HG03565 (cell line): Measurements from ENCODE around the gene CUBN.
"Not testable (repeated sequence)": the region's sequence is repeated elsewhere in the genome, so short reads cannot be mapped to it uniquely, and the experiment has no call there.

Source experiments
- ATAC-seq: cut with Tn5 transposase; IDR thresholded peaks from one replicate; pipeline ENCODE4 v1.9.1; 2021; ENCODE audit warnings: mild to moderate bottlenecking, moderate library complexity; ENCODE audit not compliant: unreplicated experiment

The CUBN gene

DNA sequence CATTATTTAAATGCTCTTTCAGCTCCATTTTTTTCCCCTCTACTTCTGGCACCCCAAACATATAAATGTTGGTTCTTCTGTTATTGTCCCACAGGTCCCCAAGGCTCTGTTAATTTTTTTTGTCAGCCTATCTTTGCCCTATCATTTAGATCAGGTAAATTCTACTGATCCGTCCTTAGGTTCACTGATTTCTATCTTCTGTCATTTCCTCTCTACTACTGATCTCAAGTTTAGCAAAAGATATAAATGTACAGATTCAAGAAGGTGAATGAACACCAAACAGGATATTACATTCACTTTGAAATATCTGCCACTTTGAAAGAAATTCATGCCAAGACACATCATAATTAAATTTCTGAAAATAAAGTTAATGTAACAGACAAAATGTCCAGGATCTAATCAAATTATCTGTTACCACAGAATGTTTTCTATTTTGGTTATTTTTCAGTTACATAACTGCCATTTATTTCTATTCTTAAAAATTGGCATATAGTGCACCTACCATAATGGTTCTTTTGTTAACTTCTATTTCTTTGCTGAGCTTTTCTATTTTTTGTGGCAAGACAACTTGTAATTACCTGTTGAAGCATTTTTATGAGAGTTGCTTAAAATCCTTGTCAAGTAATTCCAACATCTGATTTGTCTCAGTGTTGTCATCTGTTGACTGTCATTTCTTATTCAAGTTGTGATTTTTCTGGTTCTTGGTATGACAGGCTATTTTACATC is 12.1 kb upstream of the CUBN start:
- ATAC-seq = no peak

DNA sequence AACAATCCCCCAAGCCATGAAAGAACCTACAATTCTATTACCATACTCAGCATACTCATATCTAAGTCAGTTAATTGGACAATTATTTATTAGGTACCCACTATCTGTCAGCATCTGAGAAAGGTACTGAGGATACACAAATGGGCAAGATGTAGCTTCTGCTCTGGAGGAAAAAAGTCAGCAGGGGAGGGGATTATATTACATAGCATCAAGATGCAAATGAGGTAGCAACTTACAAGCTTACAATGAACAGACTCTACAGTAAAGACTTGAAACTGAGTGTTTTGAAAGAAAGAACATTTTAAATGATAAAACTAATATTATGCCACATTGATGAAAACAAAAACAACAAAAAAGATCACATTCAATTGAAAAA is 10.8 kb upstream of the CUBN start:
- no peak for ATAC-seq

DNA sequence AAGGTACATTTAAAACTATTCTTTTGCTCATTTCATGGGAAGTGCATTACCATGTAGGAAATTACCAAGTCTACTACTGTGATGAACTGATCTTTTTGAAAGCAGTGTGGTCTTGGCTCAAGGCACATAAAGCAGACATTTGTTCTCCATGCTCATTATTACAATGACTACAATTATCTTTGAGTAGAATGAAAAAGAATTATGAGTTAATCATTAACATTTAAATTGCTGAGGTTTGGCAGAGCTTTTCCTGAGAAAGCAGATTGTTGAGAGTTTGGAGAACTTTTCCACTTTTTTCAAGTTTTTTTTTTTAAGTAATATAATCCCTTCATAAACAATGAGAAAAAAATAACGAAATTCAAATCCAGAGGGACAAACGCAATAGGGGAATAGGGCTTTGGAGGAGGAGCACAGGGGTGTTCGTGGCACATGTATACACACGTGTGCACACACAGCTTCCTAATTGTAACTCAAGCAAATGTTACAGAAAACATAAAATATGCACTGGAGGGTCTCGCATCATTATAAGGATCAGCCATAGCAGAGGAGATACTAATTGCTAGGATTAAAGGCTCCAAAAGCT is 8.9 kb upstream of the CUBN start:
- no peak for ATAC-seq

DNA sequence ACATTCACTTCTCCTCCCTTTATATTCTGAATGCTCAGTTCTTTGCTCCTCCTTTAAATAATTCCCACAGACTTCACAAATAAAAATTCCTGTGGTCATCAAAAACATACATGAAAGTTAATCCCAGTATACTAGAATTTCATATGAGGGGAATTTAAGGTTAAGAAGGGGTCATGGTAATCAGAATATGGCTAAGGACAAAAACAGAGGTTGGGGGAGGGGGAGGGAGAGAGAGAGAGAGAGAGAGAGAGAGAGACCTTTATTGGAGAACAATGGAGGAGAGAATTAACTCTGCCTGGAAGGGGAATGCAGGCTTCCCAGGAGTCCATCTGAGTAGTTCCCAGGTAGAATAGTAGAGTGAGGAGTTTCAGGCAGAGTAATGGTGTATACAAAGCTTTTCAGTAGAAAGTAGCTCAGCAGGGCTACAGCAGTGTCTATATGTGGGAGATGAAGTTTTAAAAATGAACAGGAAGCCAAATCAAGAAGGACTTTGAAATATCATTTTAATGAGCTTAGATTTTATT is 5.2 kb upstream of the CUBN start:
- ATAC-seq = no peak

DNA sequence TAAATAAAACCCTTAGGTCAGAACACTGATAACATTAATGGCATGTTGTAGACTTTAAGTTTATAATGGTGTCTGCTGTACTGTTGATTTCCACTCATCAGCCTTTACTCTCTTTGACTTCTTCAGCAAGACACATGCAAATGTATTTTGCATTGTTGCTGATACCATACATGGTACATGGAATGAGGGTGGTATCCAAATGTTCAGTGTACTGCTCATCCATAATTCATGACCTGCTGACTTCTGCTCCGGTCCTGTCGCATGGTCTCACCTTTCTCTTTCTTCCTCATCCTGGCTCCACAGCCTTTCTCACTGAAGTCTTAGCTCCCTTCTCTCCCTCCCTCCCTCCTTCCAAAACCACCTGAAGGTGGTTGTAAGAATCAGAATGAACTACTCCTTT is 4.7 kb upstream of the CUBN start:
- no peak for ATAC-seq

DNA sequence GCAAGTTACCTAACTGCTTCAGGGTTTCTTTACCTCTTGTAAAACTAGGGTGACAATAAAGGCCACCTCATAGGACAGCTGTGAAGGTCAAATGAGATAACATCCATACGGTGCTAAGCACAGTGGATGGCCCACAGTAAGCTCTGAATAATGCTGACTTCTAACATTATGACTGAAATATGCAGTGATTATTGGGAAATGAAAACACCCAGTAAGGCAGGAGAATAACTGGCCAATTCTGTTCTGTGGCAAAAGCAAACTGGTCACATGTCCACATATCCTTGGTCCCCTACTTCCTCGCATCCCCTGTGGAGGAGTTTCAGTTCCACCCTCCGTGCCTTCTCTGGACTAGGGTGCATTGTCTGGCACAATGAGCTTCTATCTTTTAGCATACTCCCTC is 1.4 kb downstream of the CUBN start:
- no peak for ATAC-seq

DNA sequence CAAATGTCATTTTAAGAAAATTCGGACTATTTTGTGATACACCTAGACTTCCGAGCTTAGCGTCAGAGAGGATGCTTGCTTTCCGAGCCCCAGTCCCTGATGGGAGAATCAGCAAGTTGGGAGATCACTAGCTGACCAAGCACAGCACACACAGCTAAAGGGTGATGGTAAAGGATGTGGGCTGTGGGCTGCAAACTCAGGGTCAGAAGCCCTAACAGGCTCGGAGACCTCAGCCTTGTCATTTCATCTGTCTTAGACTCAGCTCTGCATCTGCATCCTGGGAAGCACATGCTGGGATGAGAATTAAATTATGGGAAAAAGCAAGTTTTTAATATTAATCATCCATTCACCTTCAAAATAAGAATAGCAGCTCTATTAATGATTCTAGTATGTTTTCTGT is 3.3 kb downstream of the CUBN start:
- no peak for ATAC-seq

DNA sequence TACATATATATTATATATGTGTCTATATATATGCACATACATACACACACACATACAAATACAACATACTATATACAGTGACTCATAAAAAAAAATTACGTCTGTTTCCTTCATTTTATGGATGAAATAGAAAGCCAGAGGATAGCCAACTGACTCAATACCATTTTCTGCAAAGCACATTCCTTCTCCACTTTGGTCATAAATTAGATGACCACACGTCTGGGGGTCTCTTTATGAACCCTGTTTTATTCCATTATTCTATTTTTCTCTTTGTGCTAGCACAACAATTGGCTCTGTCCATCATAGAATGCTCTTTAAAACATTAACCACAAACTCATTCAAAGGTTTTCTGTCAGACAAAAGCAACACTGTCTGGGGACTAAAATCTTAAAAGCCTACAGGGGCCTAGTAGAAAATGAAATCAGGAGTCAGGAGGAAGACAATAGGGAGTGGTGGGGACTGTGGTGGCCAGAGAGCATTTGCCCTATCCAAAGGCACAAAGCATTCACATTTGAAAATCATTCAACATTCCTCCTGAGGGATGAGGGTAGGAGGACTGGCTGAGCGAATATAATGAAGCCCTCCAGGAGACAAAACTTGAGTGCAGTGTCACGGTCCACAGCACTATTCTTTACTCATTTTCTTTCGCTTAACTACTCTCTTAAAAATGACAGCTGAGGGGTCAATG is 4.3 kb downstream of the CUBN start:
- ATAC-seq = no peak

DNA sequence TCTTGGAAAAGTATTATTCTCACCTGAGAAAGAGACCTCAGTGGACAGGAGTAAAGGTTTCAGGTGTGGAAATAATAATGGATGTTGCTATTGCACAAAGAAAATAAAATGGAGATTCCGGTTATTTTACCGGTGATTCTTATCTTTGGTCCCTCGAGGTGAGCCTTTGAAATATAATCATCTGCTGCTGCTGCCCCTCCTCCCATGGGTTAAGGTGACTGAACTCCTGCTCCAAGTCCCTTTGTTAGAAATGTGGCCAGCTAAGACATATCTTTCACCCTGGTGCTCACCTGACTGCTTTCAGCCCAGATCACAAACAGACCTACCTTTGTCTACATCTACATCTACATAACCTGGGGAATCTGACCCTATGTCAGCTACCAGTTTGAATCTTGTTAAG is 5.7 kb downstream of the CUBN start:
- ATAC-seq = no peak

DNA sequence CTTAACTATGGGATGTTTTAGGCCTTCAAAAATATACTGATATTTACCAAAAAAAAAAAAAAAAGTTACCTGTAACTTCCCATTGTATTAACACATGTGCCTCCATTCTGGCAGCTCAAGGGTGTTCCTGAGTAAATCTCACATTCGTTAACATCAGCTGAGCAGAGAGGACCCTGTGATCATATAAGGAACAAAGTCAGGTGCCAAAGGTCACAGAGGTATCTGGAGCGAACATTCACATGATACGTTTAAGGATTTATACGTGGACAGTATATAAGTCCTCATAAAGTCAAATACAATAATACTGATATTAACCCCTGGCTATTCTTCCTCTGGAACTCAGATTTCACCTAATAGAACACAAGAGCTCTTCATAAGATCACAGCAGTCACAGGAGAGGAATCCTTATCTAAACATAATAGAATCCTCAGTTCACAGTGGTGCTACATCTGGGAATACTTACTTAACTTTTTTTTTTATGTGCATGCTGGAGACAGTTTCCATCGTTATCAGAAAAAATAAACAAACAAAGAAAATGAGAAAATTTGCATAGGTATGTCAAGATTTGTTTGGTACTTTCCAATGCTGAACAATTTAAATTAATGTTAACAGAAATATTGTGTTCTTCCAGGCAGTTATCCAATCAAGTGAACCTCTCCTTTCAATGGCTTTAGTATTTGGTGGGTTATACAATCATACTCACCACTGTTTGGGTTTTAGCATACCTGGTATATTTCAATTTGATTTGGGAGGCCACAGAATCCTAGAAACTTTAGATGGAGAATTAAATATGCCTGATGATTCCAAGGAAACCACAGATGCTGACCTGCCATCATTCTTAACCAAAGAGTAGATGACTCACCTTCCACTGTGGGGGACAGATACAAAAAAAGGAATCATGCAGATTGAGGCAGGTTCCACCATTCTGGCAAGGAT is 6.6 kb downstream of the CUBN start:
- ATAC-seq = no peak

DNA sequence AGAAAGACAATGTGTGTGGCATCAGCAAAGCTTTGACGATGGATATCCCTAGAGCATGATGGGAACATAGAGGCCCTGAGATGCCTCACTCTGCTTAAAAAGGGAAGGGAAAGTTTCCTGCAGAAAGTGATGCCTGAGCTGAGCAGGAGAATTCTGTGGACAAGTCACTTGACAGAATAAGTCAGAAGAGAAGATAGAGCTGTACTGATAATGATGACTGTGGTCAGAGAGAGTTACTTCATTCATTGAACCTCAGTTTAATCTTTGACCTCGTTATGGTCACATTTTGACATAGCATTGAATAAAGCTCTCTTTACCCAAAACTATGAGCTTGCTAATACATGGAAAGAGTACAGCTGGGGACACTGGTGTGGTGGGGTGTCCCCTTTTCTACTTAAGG is 7.6 kb downstream of the CUBN start:
- no peak for ATAC-seq

DNA sequence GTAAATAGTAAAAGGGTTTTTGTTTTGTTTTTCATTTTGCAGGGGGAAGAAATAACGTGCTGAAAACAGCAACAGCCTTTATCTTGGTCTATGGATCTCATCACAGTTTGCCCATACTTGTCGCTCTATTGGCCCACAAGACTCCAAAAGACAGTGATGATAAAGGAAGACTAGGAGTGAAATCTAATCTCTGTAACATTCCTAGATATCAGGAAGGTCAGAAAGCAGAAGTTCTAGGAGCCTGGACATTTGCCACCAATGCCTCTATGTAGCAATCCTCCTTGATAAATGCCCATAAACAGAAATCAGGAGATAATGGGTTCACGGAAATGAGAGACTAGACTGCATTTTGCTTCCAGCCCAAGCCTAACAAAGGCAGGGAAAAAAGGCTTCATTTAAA is 8.9 kb downstream of the CUBN start:
- no peak for ATAC-seq

DNA sequence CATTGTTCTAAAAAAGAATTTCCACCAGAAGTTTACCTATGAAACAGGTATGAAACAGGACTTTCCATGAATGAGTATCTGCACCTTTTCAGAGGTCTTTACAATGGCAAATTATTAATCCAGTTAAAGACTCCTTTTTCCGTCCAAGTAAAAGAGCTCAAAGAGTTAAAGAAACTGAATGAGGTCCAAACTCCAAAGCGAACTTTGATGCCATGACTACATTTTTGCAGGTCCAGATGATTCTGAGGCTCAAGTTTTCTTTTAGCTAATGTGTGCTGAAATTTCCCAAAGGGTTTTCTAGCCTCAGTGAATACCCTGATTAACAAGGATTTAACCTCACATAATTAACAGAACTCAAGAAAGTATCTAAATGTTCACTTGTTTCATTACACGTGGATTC is 9.8 kb downstream of the CUBN start:
- no peak for ATAC-seq

DNA sequence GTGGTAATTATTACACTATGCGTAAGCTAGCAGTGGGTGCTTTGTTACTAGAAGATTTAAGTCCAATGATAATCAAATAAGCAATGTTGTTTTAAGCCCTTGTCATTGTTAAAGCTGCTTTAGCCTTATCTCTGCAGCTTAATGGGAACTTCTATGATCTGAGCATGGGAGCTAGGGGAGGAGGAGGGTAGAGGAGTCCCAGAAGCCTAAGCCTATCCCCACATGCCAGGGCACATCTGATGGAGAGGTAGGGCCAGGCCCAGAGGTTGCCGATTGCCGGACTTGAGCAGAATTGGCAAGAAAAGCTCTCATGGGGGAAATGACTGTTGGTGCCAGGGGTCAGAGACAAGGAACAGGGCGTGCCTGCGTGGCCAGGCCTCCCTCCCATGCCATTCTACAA is 13.4 kb downstream of the CUBN start:
- no peak for ATAC-seq

DNA sequence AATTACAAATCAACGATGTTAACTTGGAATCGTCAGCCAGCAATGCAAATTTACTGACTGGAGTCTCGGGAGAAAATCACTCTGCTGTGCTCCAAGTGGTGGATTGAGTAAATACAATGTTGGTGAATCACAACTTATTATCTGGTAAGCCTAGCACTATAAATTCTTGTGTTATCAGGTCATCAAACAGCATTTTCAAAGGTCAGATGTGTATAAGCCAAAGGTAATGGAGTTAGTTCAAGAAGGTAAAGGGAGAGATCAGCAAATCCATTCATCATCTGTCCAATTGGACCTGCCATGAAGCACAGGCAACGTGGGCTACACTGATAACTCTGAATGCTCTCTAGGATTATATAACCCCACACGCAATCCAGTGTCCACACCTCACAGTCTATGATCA is 13.9 kb downstream of the CUBN start:
- ATAC-seq = no peak

DNA sequence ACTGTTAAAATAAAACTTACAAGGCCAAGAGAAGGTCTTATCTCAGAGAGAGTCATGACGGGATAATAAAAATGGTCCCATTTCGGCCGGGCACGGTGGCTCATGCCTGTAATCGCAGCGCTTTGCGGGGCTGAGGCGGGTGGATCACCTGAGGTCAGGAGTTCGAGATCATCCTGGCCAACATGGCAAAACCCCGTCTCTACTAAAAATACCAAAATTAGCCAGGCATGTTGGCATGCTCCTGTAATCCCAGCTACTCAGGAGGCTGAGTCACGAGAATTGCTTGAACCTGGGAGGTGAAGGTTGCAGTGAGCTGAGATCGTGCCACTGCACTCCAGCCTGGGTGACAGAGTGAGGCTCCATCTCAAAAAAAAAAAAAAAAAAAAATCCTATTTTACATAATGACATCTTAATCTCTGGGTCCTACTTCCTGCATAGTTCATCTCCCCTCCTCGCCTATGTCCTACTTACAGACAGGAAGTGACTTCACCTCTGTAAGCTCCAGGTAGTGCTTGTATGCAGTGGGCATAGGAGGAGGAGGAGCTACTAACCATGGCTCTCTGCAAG is 14.7 kb downstream of the CUBN start:
- not testable (repeated sequence) for ATAC-seq

DNA sequence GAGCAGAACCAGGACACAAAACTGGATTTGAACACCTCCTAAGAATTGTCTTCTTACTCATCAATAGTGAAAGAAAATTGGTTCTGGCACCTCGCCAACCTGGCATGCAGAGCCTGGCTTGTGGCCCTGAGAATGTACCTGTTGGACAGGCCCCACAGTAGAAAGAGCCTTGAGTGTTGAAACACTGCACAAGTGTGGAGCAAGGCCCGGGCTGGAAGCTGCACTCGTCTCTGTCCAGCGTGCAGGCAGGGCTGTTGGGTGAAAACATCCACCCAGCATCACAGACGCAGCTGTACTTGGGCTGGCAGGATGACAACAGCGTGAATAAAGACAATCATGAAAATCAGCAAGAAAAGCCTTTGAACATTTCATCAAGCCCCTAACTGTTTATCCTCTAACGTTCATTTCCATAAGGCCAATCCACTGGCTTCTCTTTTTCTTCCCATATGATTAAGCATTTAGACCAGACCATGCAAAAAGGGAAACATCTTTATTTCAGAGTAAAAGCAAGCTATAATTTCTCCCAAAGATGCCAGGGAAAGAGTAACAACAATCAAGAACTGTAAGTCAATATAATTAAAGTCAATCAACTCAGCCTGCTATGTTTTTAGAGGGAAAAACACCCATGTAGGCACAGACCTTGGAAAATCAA is 15.6 kb downstream of the CUBN start:
- ATAC-seq = no peak

DNA sequence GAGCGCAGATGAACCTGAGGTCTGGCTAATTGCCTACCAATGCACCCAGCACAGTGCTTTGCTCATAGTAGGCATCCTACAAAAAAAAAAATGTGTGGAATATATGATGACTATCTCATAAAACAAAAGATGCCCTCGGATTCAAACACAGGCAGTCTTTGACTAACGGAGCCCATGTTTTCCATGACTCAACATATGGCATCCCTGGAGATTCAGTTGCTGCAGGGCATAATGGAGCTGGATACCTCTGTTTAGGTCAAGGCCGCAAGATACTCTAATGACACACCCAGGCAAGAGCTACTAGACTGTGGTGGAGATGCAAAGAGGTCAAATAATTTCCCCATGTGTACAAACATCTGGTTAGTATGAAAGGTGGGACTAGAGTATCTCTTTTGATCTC is 16.3 kb downstream of the CUBN start:
- ATAC-seq = no peak

DNA sequence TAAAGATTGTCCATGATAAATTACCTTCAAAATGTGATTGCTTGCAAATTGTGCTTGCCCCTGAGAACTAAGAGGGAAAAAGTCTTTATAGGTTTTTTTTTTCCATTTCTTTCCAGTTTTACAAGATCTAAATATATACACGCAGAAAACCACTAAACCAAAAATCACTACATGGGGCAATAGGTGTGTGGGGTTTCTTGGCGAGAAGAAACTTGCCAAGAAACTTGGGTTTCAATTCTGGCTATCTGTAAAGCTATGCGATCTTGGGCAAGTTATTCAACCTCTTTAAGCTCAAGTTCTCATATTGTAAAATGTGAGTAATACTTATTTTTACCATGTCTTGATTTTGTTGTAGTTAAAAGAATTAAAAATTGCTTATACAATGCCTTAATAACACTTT is 17.0 kb downstream of the CUBN start:
- ATAC-seq = no peak

DNA sequence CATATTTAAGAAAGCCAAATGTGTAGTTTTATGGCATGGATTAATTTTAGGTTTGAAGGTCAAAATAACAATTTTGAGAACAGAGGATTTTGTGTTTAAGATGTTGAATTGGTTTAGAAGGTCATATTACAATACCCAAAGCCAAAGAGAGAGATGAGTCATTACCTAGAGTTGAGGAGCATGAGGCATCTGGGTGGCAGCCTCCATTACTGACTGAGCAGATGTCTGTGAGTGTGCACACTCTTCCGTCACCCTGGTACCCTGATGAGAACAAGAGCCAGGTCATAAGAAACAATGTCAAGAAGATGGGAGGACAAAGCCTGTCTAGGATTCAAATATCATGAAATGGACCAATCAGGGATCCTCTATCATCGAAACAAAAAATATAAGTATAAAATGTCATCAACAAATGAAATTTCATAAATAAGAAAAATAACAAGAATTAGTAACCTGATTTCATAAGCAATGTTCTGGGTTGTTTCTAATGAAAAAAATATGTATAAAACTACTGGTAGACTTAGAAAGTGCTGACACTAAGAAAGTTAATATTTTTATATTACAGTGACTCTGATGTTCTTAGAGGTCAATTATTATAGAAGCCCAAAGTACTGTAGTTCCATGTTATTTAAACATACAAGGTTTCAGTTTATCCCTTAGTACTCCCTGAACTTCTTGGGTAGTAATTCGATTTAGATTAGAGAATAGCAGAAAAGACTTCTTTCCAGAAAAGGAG is 20.0 kb downstream of the CUBN start:
- no peak for ATAC-seq
